LNCaP clone FGC (cell line): ENCODE data around the gene LIX1.

Source experiments
- DNase-seq: peaks from one replicate; pipeline ENCODE4 v3.0.0-alpha.2; 2011; ENCODE audit warnings: low read depth
- H3K4me3 ChIP-seq: 2 replicates; pipeline ENCODE4 v1.5.1; 2011; ENCODE audit warnings: mild to moderate bottlenecking, low read depth, low read length, control low read depth
- CTCF ChIP-seq: IDR thresholded peaks from 2 replicates; pipeline ENCODE4 v1.5.1; 2012; ENCODE audit warnings: mild to moderate bottlenecking; ENCODE audit not compliant: control insufficient read depth, insufficient read depth; ENCODE audit errors: extremely low read depth

Gene LIX1

GRCh38 chr5:97106216-97106581 lies 36.2 kb downstream of the LIX1 start:
- no peak for DNase-seq
- TF ChIP-seq CTCF = no peak
- H3K4me3 ChIP-seq = no peak overlapping the region

DNA sequence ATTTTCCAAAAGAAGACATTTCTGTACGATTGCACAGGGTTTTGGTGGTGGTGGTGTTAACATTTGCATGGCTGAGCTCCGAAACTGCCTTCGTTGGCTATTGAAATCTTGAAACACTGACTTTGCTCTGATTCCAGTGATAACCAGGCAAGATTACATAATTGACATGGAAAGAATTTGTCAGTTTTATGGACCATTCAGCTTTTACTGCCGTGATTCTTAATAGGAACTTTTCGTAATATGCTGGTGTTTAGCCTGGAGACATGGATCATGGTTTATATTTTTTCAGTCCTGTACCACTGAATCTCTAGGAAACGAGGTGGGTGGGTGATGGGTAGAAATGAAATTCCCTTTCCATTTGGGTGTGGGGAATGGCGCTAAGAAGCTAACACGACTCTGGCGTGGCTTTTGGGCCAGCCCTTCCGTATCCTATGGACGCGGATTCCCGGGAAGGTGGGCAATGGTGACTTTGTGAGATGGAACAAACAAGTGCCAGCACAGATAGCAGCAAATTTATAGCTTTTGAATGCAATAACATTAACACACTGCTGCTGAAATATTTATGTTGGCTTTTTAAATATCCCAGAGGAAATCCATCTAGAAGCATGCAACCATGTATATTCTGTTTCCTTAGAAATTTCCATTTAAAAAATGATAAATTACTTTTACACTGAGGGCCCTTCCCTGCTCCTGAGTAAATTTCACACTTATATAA lies 36.8 kb downstream of the LIX1 start:
- TF ChIP-seq CTCF = no peak
- no peak overlapping the region for H3K4me3 ChIP-seq
- no peak for DNase-seq

- no peak for TF ChIP-seq CTCF
- H3K4me3 ChIP-seq = no peak overlapping the region
- no peak for DNase-seq
Observed at GRCh38 chr5:97102010-97102470, 40.4 kb downstream of the LIX1 start.

GRCh38 chr5:97101189-97101910 lies 41.1 kb downstream of the LIX1 start:
- TF ChIP-seq CTCF = no peak
- no peak for DNase-seq
- H3K4me3 ChIP-seq = no peak overlapping the region

DNA sequence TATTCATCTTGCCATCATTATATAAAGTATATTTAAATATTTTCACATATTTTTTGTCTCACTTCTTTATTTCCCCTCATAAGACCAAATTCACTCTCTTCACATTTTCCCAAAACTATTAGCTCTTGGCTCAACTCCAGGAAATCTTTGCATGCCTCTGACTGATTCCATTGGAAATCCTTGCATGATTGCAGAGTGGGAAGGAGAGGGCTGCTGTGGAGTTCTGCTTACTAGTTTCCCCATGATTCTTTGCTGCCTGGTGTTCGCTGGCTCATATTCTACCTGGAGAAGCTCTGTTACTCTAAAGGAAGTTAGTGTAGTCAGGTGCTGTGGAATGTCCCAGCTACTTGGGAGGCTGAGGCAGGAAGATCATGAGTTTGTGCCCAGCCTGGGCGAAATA lies 41.9 kb downstream of the LIX1 start:
- TF ChIP-seq CTCF = no peak
- DNase-seq = no peak
- H3K4me3 ChIP-seq = no peak overlapping the region

- TF ChIP-seq CTCF = no peak
- H3K4me3 ChIP-seq = no peak overlapping the region
- no peak for DNase-seq
Observed at GRCh38 chr5:97098922-97099321, 43.5 kb downstream of the LIX1 start.
